ENCODE measurements around the gene ORM2. TPM values are rescaled to one million over a fixed set of nuclear protein-coding genes. Genes with fewer than 3 reads are reported as not detected.

The ORM2 gene
- total and polyA plus RNA-seq, 2 of the 4 experiments (the other 2 are of a cell fraction) = not detected

DNA sequence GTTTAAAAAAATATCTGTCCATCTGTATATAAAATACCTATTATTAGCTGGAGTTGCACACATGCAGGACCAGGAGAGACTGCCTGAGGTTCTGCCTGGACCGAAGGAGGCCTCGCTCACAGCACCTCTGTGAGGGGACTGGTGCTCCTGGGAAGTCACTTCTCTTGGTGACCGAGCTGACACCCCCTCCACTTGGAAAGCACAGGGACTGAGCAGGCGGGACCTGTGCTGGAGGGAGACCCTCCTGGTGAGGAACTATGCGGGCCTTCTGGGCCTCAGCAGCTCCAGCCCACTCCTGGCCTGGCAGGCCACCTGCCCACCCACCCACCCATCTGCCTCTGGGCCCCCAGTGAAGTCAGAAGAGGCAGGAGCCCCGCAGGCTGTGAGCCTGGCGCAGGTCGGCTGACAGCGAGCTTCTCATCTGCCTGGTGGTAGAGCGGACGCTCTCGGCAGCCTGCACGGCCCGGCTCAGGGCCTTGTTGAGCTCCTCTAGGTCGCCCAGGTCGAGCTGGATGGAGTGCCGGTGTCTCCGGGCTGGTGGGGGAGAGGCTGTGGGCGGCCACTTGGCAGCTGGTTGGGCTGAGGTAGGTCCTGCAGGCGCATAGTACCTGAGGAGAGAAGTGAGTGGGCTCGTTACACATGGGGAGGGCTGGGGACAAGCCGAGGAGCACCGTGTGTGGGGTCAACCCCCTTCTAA lies 7.2 kb downstream of the ORM2 start:
- Histone ChIP-seq H4K8ac (ENCODE audit: low read depth in 2 of 2, low read length in 2 of 2) (no peak overlapping the region), H2BK5ac (ENCODE audit: low read depth, low read length, poor library complexity, severe bottlenecking) (no peak overlapping the region), H3K9ac (ENCODE audit: low read depth, low read length) (no peak overlapping the region), H3K4me1 (ENCODE audit: control insufficient read depth, insufficient read depth, low read length) (no peaks in the 10 kb centered on the region), H3K27ac (ENCODE audit: insufficient read depth, low read length) (no peak overlapping the region), H2AK9ac (replicated peaks; ENCODE audit: low read depth, low read length, poor library complexity) (no peak overlapping the region), H4K91ac (ENCODE audit: insufficient read depth, low read depth, low read length) (no peak overlapping the region), H2BK120ac (ENCODE audit: low read depth, low read length) (no peak overlapping the region), H3K36me3 (ENCODE audit: control insufficient read depth, insufficient read depth, low read length) (peaks cover 44% of the 10 kb centered on the region), H3K18ac (ENCODE audit: low read depth, low read length) (no peak overlapping the region), H2AFZ (replicated peaks; ENCODE audit: low read length, poor library complexity) (no peak overlapping the region), H3K9me3 (ENCODE audit: control insufficient read depth, insufficient read depth, low read length) (no peaks in the 10 kb centered on the region), H3K4me3 (ENCODE audit: insufficient read depth, low read depth, low read length) (no peak overlapping the region), H2AK5ac (ENCODE audit: low read depth, low read length) (no peak overlapping the region), H3K56ac (ENCODE audit: extremely low read depth, insufficient read depth, low read length) (no peak overlapping the region), H3K14ac (replicated peaks; ENCODE audit: low read depth, low read length) (no peak overlapping the region), H3K9me1 (ENCODE audit: insufficient read depth, low read length) (no peaks in the 10 kb centered on the region; the same call in 1 of the 2 replicates), H3K23ac (ENCODE audit: low read depth, low read length) (no peak overlapping the region), H3K79me1 (ENCODE audit: low read depth in 1 of 2, low read length in 2 of 2) (no peaks in the 10 kb centered on the region), H3K4ac (ENCODE audit: low read depth, low read length) (no peak overlapping the region), H4K5ac (ENCODE audit: low read depth, low read length) (no peak overlapping the region), H2BK20ac (ENCODE audit: low read depth, low read length) (no peak overlapping the region), H2BK15ac (ENCODE audit: low read depth, low read length) (no peak overlapping the region), H4K20me1 (ENCODE audit: insufficient read depth, low read length) (no peaks in the 10 kb centered on the region), H3K27me3 (ENCODE audit: control insufficient read depth, insufficient read depth, low read length) (no peaks in the 10 kb centered on the region), H3K4me2 (ENCODE audit: low read depth, low read length) (no peak overlapping the region)
- no TSS peak for BruUV-seq (replicated peaks)
- ATAC-seq (ENCODE audit: low read depth) (no peak), DNase-seq (no peak)
- intact Hi-C loops (cut with micrococcal nuclease) (loop anchor here (10.0 kb wide), 1 partner anchor 168 kb away; the partner anchor contains the start of gene WHRN), in situ Hi-C loops (cut with MboI; ENCODE audit: low sequenced_read_pairs) (no loop called here), dilution Hi-C loops (cut with HindIII; ENCODE audit: low sequenced_read_pairs, unreplicated experiment) (no loop called here)
- ChIA-PET POLR2A (ENCODE audit: unreplicated experiment) (no interaction called here), CTCF (no interaction called here)
- no peak for TF ChIP-seq ELK1 (IDR thresholded peaks at IDR 0.05; ENCODE audit: borderline replicate concordance, low read depth, low read length)
- TF ChIP-seq CHD1 (IDR thresholded peaks at IDR 0.05; ENCODE audit: low read depth, low read length) = no peak
- no peak for TF ChIP-seq BHLHE40 (IDR thresholded peaks at IDR 0.05; ENCODE audit: low read depth, low read length)
- TF ChIP-seq MXI1 (IDR thresholded peaks at IDR 0.05; ENCODE audit: borderline replicate concordance, low read depth, low read length) = no peak
- TF ChIP-seq NFE2L2 (IDR thresholded peaks at IDR 0.05; ENCODE audit: low read depth, low read length) = no peak
- TF ChIP-seq, protein P1, sequence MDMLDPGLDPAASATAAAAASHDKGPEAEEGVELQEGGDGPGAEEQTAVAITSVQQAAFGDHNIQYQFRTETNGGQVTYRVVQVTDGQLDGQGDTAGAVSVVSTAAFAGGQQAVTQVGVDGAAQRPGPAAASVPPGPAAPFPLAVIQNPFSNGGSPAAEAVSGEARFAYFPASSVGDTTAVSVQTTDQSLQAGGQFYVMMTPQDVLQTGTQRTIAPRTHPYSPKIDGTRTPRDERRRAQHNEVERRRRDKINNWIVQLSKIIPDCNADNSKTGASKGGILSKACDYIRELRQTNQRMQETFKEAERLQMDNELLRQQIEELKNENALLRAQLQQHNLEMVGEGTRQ (IDR thresholded peaks at IDR 0.05; ENCODE audit: low read depth, low read length) = no peak
- TF ChIP-seq RCOR1 (IDR thresholded peaks at IDR 0.05; ENCODE audit: insufficient replicate concordance, low read length) = no peak
- no peak for TF ChIP-seq MAFK (IDR thresholded peaks at IDR 0.05; ENCODE audit: low read depth, low read length)
- no peak for TF ChIP-seq RFX5 (IDR thresholded peaks at IDR 0.05; ENCODE audit: low read depth, low read length)
- TF ChIP-seq RAD21 (IDR thresholded peaks at IDR 0.05; ENCODE audit: low read length) = no peak
- no peak for TF ChIP-seq CEBPB (IDR thresholded peaks at IDR 0.05; ENCODE audit: low read depth, low read length)
- TF ChIP-seq FOS (IDR thresholded peaks at IDR 0.05; ENCODE audit: low read depth, low read length) = no peak
- TF ChIP-seq POLR2A (IDR thresholded peaks at IDR 0.05; ENCODE audit: low read depth, low read length) = no peak
- no peak for TF ChIP-seq SMC3 (IDR thresholded peaks at IDR 0.05; ENCODE audit: low read depth, low read length)
- TF ChIP-seq MAZ (IDR thresholded peaks at IDR 0.05; ENCODE audit: borderline replicate concordance, low read depth, low read length) = no peak
- no peak for TF ChIP-seq CTCF (conservative IDR thresholded peaks at IDR 0.05; ENCODE audit: low read depth, low read length)
- 96% methylated on average over 7 of the region's 23 CpGs; no CpG with 5 or more reads in 1 of the 2 experiments for WGBS, 2 experiments (ENCODE audit: extremely low coverage in 2 of 2, insufficient read length in 1 of 2)

All from IMR-90 (cell line).